Measurements from ENCODE around the gene PPP2R5C.

The PPP2R5C gene

GRCh38 chr14:101775826-101776225 lies 14.3 kb downstream of the PPP2R5C start:
- H3K9me3 ChIP-seq (replicated peaks in 1 of 11): peaks cover 0 to 11% (median 4%) of the 10 kb centered on the region in 11 experiments; a peak in 7 of 22 replicates
- peak overlapping the region; percentile 3 to 99 (median 79); a peak in 20 of 22 replicates for H3K27ac ChIP-seq
- H3K4me1 ChIP-seq: peaks cover 86 to 99% (median 97%) of the 10 kb centered on the region in 10 experiments
- peak overlapping the region; percentile 80 to 99 (median 95) for H3K4me2 ChIP-seq
- H3K4me3 ChIP-seq: peak overlapping the region in 5 of 10 experiments; percentile 19 to 46 (median 41); a peak in 7 of 20 replicates
- peaks cover 0 to 86% (median 9%) of the 10 kb centered on the region in 11 experiments; a peak in 9 of 22 replicates for H4K20me1 ChIP-seq
- no peak for TF ChIP-seq Cebpa-rat (IDR thresholded peaks at IDR 0.05)
- H3K27me3 ChIP-seq: no peaks in the 10 kb centered on the region; a peak in 1 of 22 replicates
- peaks cover 0 to 18% (median 8%) of the 10 kb centered on the region in 11 experiments; a peak in 10 of 22 replicates for H3K36me3 ChIP-seq
- H3K9ac ChIP-seq: peak overlapping the region; percentile 7 to 88 (median 63); a peak in 19 of 22 replicates

GRCh38 chr14:101776344-101776743 lies 14.8 kb downstream of the PPP2R5C start:
- peaks cover 0 to 11% (median 4%) of the 10 kb centered on the region in 11 experiments; a peak in 7 of 22 replicates for H3K9me3 ChIP-seq (replicated peaks in 1 of 11)
- H3K27ac ChIP-seq: peak overlapping the region; percentile 7 to 99 (median 69); a peak in 19 of 22 replicates
- H3K4me3 ChIP-seq: peak overlapping the region in 1 of 10 experiments; percentile 9; a peak in 1 of 20 replicates
- H3K36me3 ChIP-seq: peaks cover 0 to 18% (median 8%) of the 10 kb centered on the region in 11 experiments; a peak in 10 of 22 replicates
- peak overlapping the region; percentile 7 to 83 (median 57); a peak in 18 of 22 replicates for H3K9ac ChIP-seq
- peaks cover 0 to 88% (median 9%) of the 10 kb centered on the region in 11 experiments; a peak in 9 of 22 replicates for H4K20me1 ChIP-seq
- no peaks in the 10 kb centered on the region; a peak in 1 of 22 replicates for H3K27me3 ChIP-seq
- TF ChIP-seq Cebpa-rat (IDR thresholded peaks at IDR 0.05): no peak
- H3K4me2 ChIP-seq: peak overlapping the region; percentile 76 to 99 (median 93); a peak in 21 of 22 replicates
- peaks cover 86 to 97% (median 95%) of the 10 kb centered on the region in 10 experiments for H3K4me1 ChIP-seq

- peaks cover 8 to 34% (median 27%) of the 10 kb centered on the region in 11 experiments; a peak in 20 of 22 replicates for H3K9me3 ChIP-seq (replicated peaks in 1 of 11)
- H3K4me3 ChIP-seq: peak overlapping the region; percentile 57 to 77 (median 70); a peak in 19 of 20 replicates
- peak overlapping the region; percentile 91 to 99 (median 99) for H3K4me2 ChIP-seq
- peak overlapping the region; percentile 71 to 99 (median 96); a peak in 20 of 22 replicates for H3K27ac ChIP-seq
- H3K4me1 ChIP-seq: peaks cover 45 to 76% (median 62%) of the 10 kb centered on the region in 10 experiments
- H3K9ac ChIP-seq: peak overlapping the region; percentile 79 to 98 (median 94)
- H3K36me3 ChIP-seq: peaks cover 14 to 41% (median 30%) of the 10 kb centered on the region in 11 experiments; a peak in 21 of 22 replicates
- no peaks in the 10 kb centered on the region; a peak in 1 of 22 replicates for H3K27me3 ChIP-seq
- TF ChIP-seq Cebpa-rat (IDR thresholded peaks at IDR 0.05): no peak
- H4K20me1 ChIP-seq: peaks cover 0 to 49% (median 0%) of the 10 kb centered on the region in 11 experiments; a peak in 7 of 22 replicates
These were observed 18.9 kb downstream of the PPP2R5C start for GRCh38 chr14:101780390-101780789.

GRCh38 chr14:101780887-101781239 lies 19.4 kb downstream of the PPP2R5C start:
- H3K4me3 ChIP-seq: peak overlapping the region; percentile 57 to 77 (median 70)
- no peaks in the 10 kb centered on the region; a peak in 1 of 22 replicates for H3K27me3 ChIP-seq
- peaks cover 41 to 76% (median 59%) of the 10 kb centered on the region in 10 experiments for H3K4me1 ChIP-seq
- peak overlapping the region; percentile 91 to 99 (median 99) for H3K4me2 ChIP-seq
- peaks cover 8 to 39% (median 28%) of the 10 kb centered on the region in 11 experiments; a peak in 20 of 22 replicates for H3K9me3 ChIP-seq (replicated peaks in 1 of 11)
- peak overlapping the region; percentile 71 to 99 (median 96); a peak in 20 of 22 replicates for H3K27ac ChIP-seq
- peaks cover 18 to 46% (median 34%) of the 10 kb centered on the region in 11 experiments; a peak in 21 of 22 replicates for H3K36me3 ChIP-seq
- no peak for TF ChIP-seq Cebpa-rat (IDR thresholded peaks at IDR 0.05)
- peaks cover 0 to 45% (median 0%) of the 10 kb centered on the region in 11 experiments; a peak in 7 of 22 replicates for H4K20me1 ChIP-seq
- peak overlapping the region; percentile 79 to 98 (median 94) for H3K9ac ChIP-seq

- Histone ChIP-seq H3K27ac (peak overlapping the region; percentile 71 to 99 (median 96); a peak in 21 of 22 replicates), H3K4me1 (peaks cover 35 to 71% (median 54%) of the 10 kb centered on the region in 10 experiments), H3K4me3 (peak overlapping the region; percentile 57 to 77 (median 70)), H4K20me1 (peaks cover 0 to 43% (median 0%) of the 10 kb centered on the region in 11 experiments; a peak in 7 of 22 replicates), H3K9ac (peak overlapping the region; percentile 79 to 98 (median 94)), H3K4me2 (peak overlapping the region; percentile 91 to 99 (median 99)), H3K9me3 (replicated peaks in 1 of 11) (peaks cover 8 to 44% (median 28%) of the 10 kb centered on the region in 11 experiments; a peak in 20 of 22 replicates), H3K36me3 (peaks cover 23 to 52% (median 40%) of the 10 kb centered on the region in 11 experiments; a peak in 21 of 22 replicates), H3K27me3 (no peaks in the 10 kb centered on the region; a peak in 1 of 22 replicates)
- TF ChIP-seq Cebpa-rat (IDR thresholded peaks at IDR 0.05): no peak
These were observed 19.9 kb downstream of the PPP2R5C start for GRCh38 chr14:101781240-101782061.

GRCh38 chr14:101783260-101784016 lies 21.9 kb downstream of the PPP2R5C start:
- Histone ChIP-seq H3K27ac (peak overlapping the region in 8 of 11 experiments; percentile 9 to 70 (median 54); a peak in 14 of 22 replicates), H3K9ac (peak overlapping the region in 2 of 11 experiments; percentile 15 to 33; a peak in 1 of 22 replicates), H3K4me3 (no peak overlapping the region; a peak in 1 of 20 replicates)

GRCh38 chr14:101784631-101785030 lies 23.1 kb downstream of the PPP2R5C start:
- TF ChIP-seq Cebpa-rat (IDR thresholded peaks at IDR 0.05): no peak
- no peaks in the 10 kb centered on the region; a peak in 1 of 22 replicates for H3K27me3 ChIP-seq

More at GRCh38 chr14:101783260-101784016, 21.9 kb downstream of the PPP2R5C start:
- peaks cover 0 to 28% (median 0%) of the 10 kb centered on the region in 11 experiments; a peak in 7 of 22 replicates for H4K20me1 ChIP-seq
- H3K9me3 ChIP-seq (replicated peaks in 1 of 11): peaks cover 8 to 38% (median 25%) of the 10 kb centered on the region in 11 experiments; a peak in 20 of 22 replicates
- H3K27me3 ChIP-seq: no peaks in the 10 kb centered on the region; a peak in 1 of 22 replicates
- peaks cover 31 to 64% (median 42%) of the 10 kb centered on the region in 10 experiments for H3K4me1 ChIP-seq
- H3K4me2 ChIP-seq: peak overlapping the region in 7 of 11 experiments; percentile 6 to 43 (median 18); a peak in 6 of 22 replicates
- TF ChIP-seq Cebpa-rat (IDR thresholded peaks at IDR 0.05): no peak
- H3K36me3 ChIP-seq: peaks cover 27 to 57% (median 48%) of the 10 kb centered on the region in 11 experiments

More at GRCh38 chr14:101784631-101785030, 23.1 kb downstream of the PPP2R5C start:
- peak overlapping the region in 4 of 11 experiments; percentile 0 to 43 (median 22); a peak in 4 of 22 replicates for H3K4me2 ChIP-seq
- no peak overlapping the region for H3K9ac ChIP-seq
- H3K4me1 ChIP-seq: peaks cover 32 to 64% (median 41%) of the 10 kb centered on the region in 10 experiments
- H3K4me3 ChIP-seq: no peak overlapping the region; a peak in 1 of 20 replicates
- peaks cover 0 to 19% (median 0%) of the 10 kb centered on the region in 11 experiments; a peak in 7 of 22 replicates for H4K20me1 ChIP-seq
- H3K27ac ChIP-seq: peak overlapping the region in 6 of 11 experiments; percentile 5 to 70 (median 42); a peak in 6 of 22 replicates
- H3K9me3 ChIP-seq (replicated peaks in 1 of 11): peaks cover 8 to 38% (median 24%) of the 10 kb centered on the region in 11 experiments; a peak in 20 of 22 replicates
- H3K36me3 ChIP-seq: peaks cover 27 to 63% (median 49%) of the 10 kb centered on the region in 11 experiments
